H1 (cell line): ENCODE data around the gene GLRA2. TPM values are rescaled to one million over a fixed set of nuclear protein-coding genes. Genes with fewer than 3 reads are reported as not detected.

Source experiments
- CTCF ChIA-PET: fragments of 300-600 bp; sonication (Branson Sonifier 250); formaldehyde crosslinking; loops from one replicate; lab custom pipeline; 2021; ENCODE audit not compliant: partially characterized antibody; lab: Charles Lee
- POLR2A ChIA-PET: fragments of 300-600 bp; sonication (Branson Sonifier 250); formaldehyde crosslinking; loops from one replicate; lab custom pipeline; 2021; ENCODE audit warnings: inconsistent platforms; ENCODE audit not compliant: partially characterized antibody; lab: Charles Lee
- DNase-seq, 2 experiments: peaks; one replicate each; pipeline versions ENCODE4 v3.0.0 to v3.0.0-alpha.2; 2010 to 2022; ENCODE audit warnings: low spot score in 2 of 2, low read depth in 1 of 2, mixed read lengths in 1 of 2
- FAIRE-seq: peaks from 2 replicates; lab custom pipeline; 2011; peaks lifted over from hg19 to GRCh38; lab: Jason Lieb, UNC
- H2AFZ ChIP-seq: 2 replicates; pipeline ENCODE4 v1.8.1; 2012; ENCODE audit warnings: low read length, inconsistent platforms
- H2AK5ac ChIP-seq: 2 replicates; pipeline ENCODE4 v1.6.1; 2013; ENCODE audit warnings: low read depth, low read length
- H2BK120ac ChIP-seq: replicated peaks from 2 replicates; pipeline ENCODE3; 2013; ENCODE audit warnings: low read depth, low read length, inconsistent platforms
- H2BK12ac ChIP-seq: 2 replicates; pipeline ENCODE4 v1.6.1; 2013; ENCODE audit warnings: low read depth, low read length
- H2BK15ac ChIP-seq: 2 replicates; pipeline ENCODE4 v1.6.1; 2013; ENCODE audit warnings: low read length
- H2BK20ac ChIP-seq: 2 replicates; pipeline ENCODE4 v1.6.1; 2013; ENCODE audit warnings: low read length
- H2BK5ac ChIP-seq: 2 replicates; pipeline ENCODE4 v1.6.1; 2013; ENCODE audit warnings: low read depth, low read length
- H3K14ac ChIP-seq: 2 replicates; pipeline ENCODE4 v1.6.1; 2013; ENCODE audit warnings: inconsistent platforms; ENCODE audit not compliant: insufficient read length
- H3K18ac ChIP-seq: 2 replicates; pipeline ENCODE4 v1.6.1; 2013; ENCODE audit warnings: low read length; ENCODE audit errors: extremely low read depth
- H3K23ac ChIP-seq: 2 replicates; pipeline ENCODE4 v1.6.1; 2013; ENCODE audit warnings: inconsistent platforms; ENCODE audit not compliant: insufficient read length
- H3K23me2 ChIP-seq: 2 replicates; pipeline ENCODE4 v1.6.1; 2013; ENCODE audit warnings: low read depth, low read length
- H3K27ac ChIP-seq: 2 replicates; pipeline ENCODE4 v1.6.1; 2011; ENCODE audit warnings: low read depth, low read length, inconsistent platforms
- H3K27me3 ChIP-seq, 4 experiments: replicated peaks in 1 of 4; 1 replicate in 1 of 4; 2 replicates in 3 of 4; pipeline versions ENCODE4 v1.6.1 to v1.8.1; 2011 to 2013; ENCODE audit warnings: low read length in 3 of 4, mild to moderate bottlenecking in 3 of 4, inconsistent platforms in 2 of 4, mixed read lengths in 2 of 4, moderate library complexity in 1 of 4; ENCODE audit not compliant: control insufficient read depth in 3 of 4, insufficient read depth in 3 of 4; ENCODE audit errors: extremely low read depth in 1 of 4
- H3K36me3 ChIP-seq, 4 experiments: 2 replicates each; pipeline versions ENCODE4 v1.6.1 to v1.8.1; 2011 to 2013; ENCODE audit warnings: mild to moderate bottlenecking in 4 of 4, low read length in 3 of 4, moderate library complexity in 2 of 4, control low read depth in 1 of 4, inconsistent platforms in 1 of 4; ENCODE audit not compliant: insufficient read depth in 4 of 4, control insufficient read depth in 2 of 4
- H3K4ac ChIP-seq: replicated peaks from 2 replicates; pipeline ENCODE3; 2013; ENCODE audit warnings: low read length, low read depth, mixed read lengths, inconsistent platforms; ENCODE audit not compliant: insufficient read length
- H3K4me1 ChIP-seq, 4 experiments: replicated peaks in 1 of 4; 1 replicate in 1 of 4; 2 replicates in 3 of 4; pipeline versions ENCODE4 v1.6.1 to v1.8.1; 2011 to 2013; ENCODE audit warnings: low read length in 3 of 4, inconsistent platforms in 2 of 4, mixed read lengths in 1 of 4; ENCODE audit not compliant: insufficient read depth in 4 of 4, control insufficient read depth in 3 of 4
- H3K4me2 ChIP-seq, 2 experiments: 2 replicates each; pipeline versions ENCODE4 v1.6.1 to v1.8.1; 2011 to 2013; ENCODE audit warnings: low read depth in 2 of 2, low read length in 2 of 2, control low read depth in 1 of 2, inconsistent platforms in 1 of 2, mild to moderate bottlenecking in 1 of 2; ENCODE audit not compliant: insufficient read depth in 1 of 2
- H3K4me3 ChIP-seq, 4 experiments: fragments of 200-600, 300-600 bp in 1 of 4; sonication (generic), shearing (Covaris generic), sonication (Bioruptor Twin) in 1 of 4; 2 replicates each; pipeline versions ENCODE4 v1.5.1 to v1.8.1; 2011 to 2016; ENCODE audit warnings: low read length in 4 of 4, low read depth in 3 of 4, control low read depth in 2 of 4, inconsistent platforms in 2 of 4, mild to moderate bottlenecking in 2 of 4, mixed read lengths in 1 of 4, moderate library complexity in 1 of 4; ENCODE audit not compliant: insufficient read depth in 2 of 4; ENCODE audit errors: extremely low read depth in 1 of 4
- H3K56ac ChIP-seq: replicated peaks from 2 replicates; pipeline ENCODE3; 2013; ENCODE audit warnings: low read depth, mild to moderate bottlenecking, mixed read lengths, low read length, inconsistent platforms; ENCODE audit not compliant: insufficient read length
- H3K79me1 ChIP-seq: 2 replicates; pipeline ENCODE4 v1.6.1; 2013; ENCODE audit warnings: low read depth, low read length, control low read depth
- H3K79me2 ChIP-seq, 2 experiments: 2 replicates each; pipeline versions ENCODE4 v1.6.1 to v1.8.1; 2012 to 2013; ENCODE audit warnings: low read length in 2 of 2, mild to moderate bottlenecking in 2 of 2, inconsistent platforms in 1 of 2; ENCODE audit not compliant: insufficient read depth in 2 of 2, control insufficient read depth in 1 of 2
- H3K9ac ChIP-seq, 4 experiments: replicated peaks in 1 of 4; 1 replicate in 1 of 4; 2 replicates in 3 of 4; pipeline versions ENCODE4 v1.6.1 to v1.8.1; 2011 to 2013; ENCODE audit warnings: low read depth in 3 of 4, low read length in 3 of 4, control low read depth in 2 of 4, mild to moderate bottlenecking in 2 of 4, moderate library complexity in 2 of 4, inconsistent platforms in 1 of 4; ENCODE audit errors: extremely low read depth in 1 of 4
- H3K9me3 ChIP-seq, 2 experiments: 2 replicates each; pipeline versions ENCODE4 v1.6.1 to v1.8.1; 2012 to 2013; ENCODE audit warnings: mild to moderate bottlenecking in 2 of 2, moderate library complexity in 2 of 2, control low read depth in 1 of 2, inconsistent platforms in 1 of 2, low read depth in 1 of 2, low read length in 1 of 2, mixed read lengths in 1 of 2; ENCODE audit not compliant: insufficient read depth in 2 of 2
- H4K20me1 ChIP-seq, 2 experiments: replicated peaks in 1 of 2; 2 replicates each; pipeline versions ENCODE3 to v1.8.1; 2011 to 2013; ENCODE audit warnings: inconsistent platforms in 2 of 2, low read length in 2 of 2, mild to moderate bottlenecking in 1 of 2; ENCODE audit not compliant: insufficient read depth in 2 of 2, control insufficient read depth in 1 of 2
- H4K5ac ChIP-seq: 2 replicates; pipeline ENCODE4 v1.6.1; 2013; ENCODE audit warnings: low read length, low read depth, mixed read lengths, inconsistent platforms; ENCODE audit not compliant: insufficient read length
- H4K8ac ChIP-seq: 2 replicates; pipeline ENCODE4 v1.8.0; 2013; ENCODE audit warnings: mild to moderate bottlenecking, moderate library complexity, low read length, inconsistent platforms; ENCODE audit not compliant: insufficient read depth; ENCODE audit errors: extremely low read depth
- H4K91ac ChIP-seq: replicated peaks from 2 replicates; pipeline ENCODE3; 2013; ENCODE audit warnings: low read length, mixed read lengths, inconsistent platforms; ENCODE audit not compliant: insufficient read length
- HDAC2 ChIP-seq, 2 experiments: fragments of 300-600 bp in 1 of 2; sonication (generic) in 1 of 2; IDR thresholded peaks; 2 replicates each; pipeline ENCODE4 v1.6.1; 2011 to 2012; ENCODE audit warnings: low read depth in 2 of 2, low read length in 2 of 2, mild to moderate bottlenecking in 2 of 2, moderate library complexity in 2 of 2, borderline replicate concordance in 1 of 2, inconsistent platforms in 1 of 2
- JUND ChIP-seq: IDR thresholded peaks from 2 replicates; pipeline ENCODE4 v1.6.1; 2011; ENCODE audit warnings: mild to moderate bottlenecking, improper control_type of control experiment, low read length
- MAFK ChIP-seq: IDR thresholded peaks from 2 replicates; pipeline ENCODE4 v1.6.1; 2012; ENCODE audit warnings: low read depth, mild to moderate bottlenecking, improper control_type of control experiment, low read length
- SP1 ChIP-seq: IDR thresholded peaks from 2 replicates; pipeline ENCODE4 v1.6.1; 2011; ENCODE audit warnings: low read depth, low read length
- SP2 ChIP-seq: IDR thresholded peaks from 2 replicates; pipeline ENCODE4 v1.6.1; 2012; ENCODE audit warnings: mild to moderate bottlenecking, low read length, inconsistent platforms
- TAF7 ChIP-seq: optimal IDR thresholded peaks from 2 replicates; pipeline ENCODE3; 2011; ENCODE audit warnings: low read depth, mild to moderate bottlenecking, inconsistent platforms, low read length, moderate library complexity, borderline replicate concordance
- ZNF274 ChIP-seq: IDR thresholded peaks from 2 replicates; pipeline ENCODE4 v1.7.0; 2012; ENCODE audit warnings: low read length, borderline replicate concordance; ENCODE audit errors: extremely low read depth
- WGBS, 2 experiments: shearing (Covaris generic) in 1 of 2; methylation state at CpG; one replicate each; pipeline versions ENCODE4 v1.1.6 to v1.1.7; 2013 to 2015; ENCODE audit warnings: low lambda C conversion rate in 2 of 2, mixed read lengths in 2 of 2, inconsistent platforms in 1 of 2, low coverage in 1 of 2, missing lambda C conversion rate in 1 of 2; ENCODE audit not compliant: insufficient replicate concordance in 2 of 2, insufficient coverage in 1 of 2, insufficient read length in 1 of 2; ENCODE audit errors: extremely low coverage in 1 of 2, missing lambda C conversion rate in 1 of 2; 5-methylcytosine and 5-hydroxymethylcytosine counted together
- polyA plus RNA-seq, 7 experiments: library from polyadenylated mRNA; depleted of rRNA in 3 of 7; stranded (reverse) in 5 of 7; unstranded in 2 of 7; fragments of >200 nt in 5 of 7; fragments of 200-250 nt in 2 of 7; gene quantifications; 1 replicate in 5 of 7; 2 replicates in 1 of 7; 4 replicates in 1 of 7; pipeline versions ENCODE4 v1.2.1 to v1.2.3, GENCODE V29; 2011 to 2013; ENCODE audit warnings: missing spikeins in 2 of 7, mixed read lengths in 2 of 7
- total RNA-seq: library from RNA; stranded (reverse); fragmentation: NEBNext Ultra II Directional; extraction: Animal tissue kit (Norgen Biotek cat#: 25700); gene quantifications from 2 replicates; pipeline ENCODE4 v1.2.1, GENCODE V29; 2021

The GLRA2 gene
- total and polyA plus RNA-seq, 2 of the 8 experiments (the other 6 are each of a cell fraction or from before 2014, with no cell fraction given) = not detected

DNA sequence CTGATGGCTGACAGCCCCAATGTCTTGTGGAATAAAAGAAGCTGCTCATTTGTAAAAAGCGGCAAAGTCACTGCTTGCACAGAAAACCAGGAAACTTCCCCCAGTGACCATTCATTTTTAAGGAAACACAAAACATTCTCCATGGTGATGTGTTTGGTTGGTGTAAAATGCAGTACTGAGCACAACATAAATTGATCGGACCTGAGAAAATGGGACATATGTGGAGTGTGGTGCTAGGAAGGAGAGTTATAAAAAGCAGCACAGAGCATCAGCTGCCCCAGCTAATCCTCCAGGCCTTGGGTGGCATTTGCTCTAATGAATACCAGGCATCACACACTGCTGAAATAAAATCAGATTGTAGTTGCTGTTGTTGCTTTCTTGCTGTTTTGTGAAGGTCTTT, 55.2 kb downstream of the GLRA2 start:
- H2BK20ac ChIP-seq = no peak overlapping the region
- no peak overlapping the region for H2AK5ac ChIP-seq
- ChIA-PET POLR2A (no interaction called here), CTCF (interaction anchor here (0.6 kb wide), 1 partner anchor 746 kb away, joined by 4 read pairs; no protein-coding TSS in a partner anchor)
- WGBS, 2 experiments = 91% methylated on average over 2 of the region's 2 CpGs; no CpG with 5 or more reads in 1 of the 2 experiments
- H3K79me1 ChIP-seq = no peaks in the 10 kb centered on the region
- no peaks in the 10 kb centered on the region for H3K27me3 ChIP-seq
- H2AFZ ChIP-seq = no peak overlapping the region
- H4K91ac ChIP-seq = no peak overlapping the region
- H3K4me3 ChIP-seq = no peak overlapping the region
- H3K4ac ChIP-seq = no peak overlapping the region
- H4K8ac ChIP-seq = no peak overlapping the region
- H3K18ac ChIP-seq = no peak overlapping the region
- H3K4me1 ChIP-seq = no peaks in the 10 kb centered on the region
- no peak overlapping the region for H3K4me2 ChIP-seq
- H2BK15ac ChIP-seq = no peak overlapping the region
- no peak for FAIRE-seq
- no peak for DNase-seq
- no peaks in the 10 kb centered on the region for H3K9me3 ChIP-seq
- no peaks in the 10 kb centered on the region for H3K23me2 ChIP-seq
- H2BK5ac ChIP-seq = no peak overlapping the region
- no peak overlapping the region for H3K56ac ChIP-seq
- H4K20me1 ChIP-seq = no peaks in the 10 kb centered on the region
- H3K14ac ChIP-seq = no peak overlapping the region
- H2BK12ac ChIP-seq = no peak overlapping the region
- H3K79me2 ChIP-seq = no peaks in the 10 kb centered on the region
- H3K27ac ChIP-seq = no peak overlapping the region
- no peak overlapping the region for H4K5ac ChIP-seq
- no peak for TF ChIP-seq TAF7
- TF ChIP-seq ZNF274 = no peak
- no peak for TF ChIP-seq MAFK
- TF ChIP-seq JUND = no peak
- TF ChIP-seq SP2 = no peak
- TF ChIP-seq HDAC2 (IDR thresholded peaks at IDR 0.05; ENCODE audit: borderline replicate concordance in 1 of 2, low read depth in 2 of 2, low read length in 2 of 2) = no peak
- TF ChIP-seq SP1 = no peak
- TF ChIP-seq, all 59 proteins: peak for 0
- no peak overlapping the region for H3K23ac ChIP-seq
- H3K36me3 ChIP-seq = no peaks in the 10 kb centered on the region
- no peak overlapping the region for H3K9ac ChIP-seq
- H2BK120ac ChIP-seq = no peak overlapping the region
